GM21447 (cell line): ENCODE data around the gene DNAJC1.

Source experiments
- ATAC-seq: cut with Tn5 transposase; IDR thresholded peaks from one replicate; pipeline ENCODE4 v1.9.1; 2021; ENCODE audit not compliant: unreplicated experiment

Gene DNAJC1

GRCh38 chr10:21771219-21771618, 232.3 kb downstream of the DNAJC1 start:
- no peak for ATAC-seq

- ATAC-seq, result no peak
Measured at GRCh38 chr10:21769041-21769440, 234.5 kb downstream of the DNAJC1 start.

- ATAC-seq, result no peak
Measured at GRCh38 chr10:21764466-21765189, 238.9 kb downstream of the DNAJC1 start.

GRCh38 chr10:21760332-21760731, 243.2 kb downstream of the DNAJC1 start:
- ATAC-seq, result no peak

GRCh38 chr10:21759232-21759631, 244.3 kb downstream of the DNAJC1 start:
- ATAC-seq, result no peak

GRCh38 chr10:21758696-21759095, 244.8 kb downstream of the DNAJC1 start:
- ATAC-seq, result no peak

- ATAC-seq, result no peak
Measured at GRCh38 chr10:21758239-21758638, 245.3 kb downstream of the DNAJC1 start.

GRCh38 chr10:21757185-21757901, 246.2 kb downstream of the DNAJC1 start:
- ATAC-seq, result no peak

GRCh38 chr10:21756707-21757106, 246.8 kb downstream of the DNAJC1 start:
- ATAC-seq, result no peak

GRCh38 chr10:21754410-21755011, 249.0 kb downstream of the DNAJC1 start:
- ATAC-seq, result no peak

- no peak for ATAC-seq
Measured at GRCh38 chr10:21753497-21754270, 249.8 kb downstream of the DNAJC1 start.

- no peak for ATAC-seq
Measured at GRCh38 chr10:21751341-21752310, 251.9 kb downstream of the DNAJC1 start.

GRCh38 chr10:21750424-21750823, 253.1 kb downstream of the DNAJC1 start:
- ATAC-seq, result no peak

GRCh38 chr10:21749788-21750187, 253.7 kb downstream of the DNAJC1 start:
- no peak for ATAC-seq

GRCh38 chr10:21747809-21748208, 255.7 kb downstream of the DNAJC1 start:
- no peak for ATAC-seq

GRCh38 chr10:21746118-21746517, 257.4 kb downstream of the DNAJC1 start:
- ATAC-seq, result no peak

GRCh38 chr10:21744223-21744622, 259.3 kb downstream of the DNAJC1 start:
- ATAC-seq, result no peak

- ATAC-seq, result no peak
Measured at GRCh38 chr10:21742740-21743412, 260.7 kb downstream of the DNAJC1 start.

- no peak for ATAC-seq
Measured at GRCh38 chr10:21740989-21741388, 262.5 kb downstream of the DNAJC1 start.

- no peak for ATAC-seq
Measured at GRCh38 chr10:21737106-21737505, 266.4 kb downstream of the DNAJC1 start.
